Astrocyte of the cerebellum (primary cell): Measurements from ENCODE around the gene FAM124A.
"Not testable (repeated sequence)": the region's sequence is repeated elsewhere in the genome, so short reads cannot be mapped to it uniquely, and the experiment has no call there.

ENCODE experiments used
- DNase-seq: peaks from one replicate; pipeline ENCODE4 v3.0.0-alpha.2; 2011; ENCODE audit warnings: low read depth
- H3K4me3 ChIP-seq: 2 replicates; pipeline ENCODE4 v1.5.1; 2011; ENCODE audit warnings: mild to moderate bottlenecking, low read depth, low read length, moderate library complexity
- in situ Hi-C: cut with HindIII; loops from 2 replicates; pipeline ENCODE4 v1.10.0; 2017; ENCODE audit warnings: low sequenced_read_pairs
- TF ChIP-seq, protein P1 (sequence below): IDR thresholded peaks from 2 replicates; pipeline ENCODE4 v1.5.1; 2012; ENCODE audit warnings: low read length, low read depth, moderate library complexity, mild to moderate bottlenecking; ENCODE audit errors: missing control alignments

FAM124A gene

GRCh38 chr13:51280379-51280940 is 58.3 kb downstream of the FAM124A start:
- no peak overlapping the region for H3K4me3 ChIP-seq
- no peak for DNase-seq
- TF ChIP-seq, protein P1, sequence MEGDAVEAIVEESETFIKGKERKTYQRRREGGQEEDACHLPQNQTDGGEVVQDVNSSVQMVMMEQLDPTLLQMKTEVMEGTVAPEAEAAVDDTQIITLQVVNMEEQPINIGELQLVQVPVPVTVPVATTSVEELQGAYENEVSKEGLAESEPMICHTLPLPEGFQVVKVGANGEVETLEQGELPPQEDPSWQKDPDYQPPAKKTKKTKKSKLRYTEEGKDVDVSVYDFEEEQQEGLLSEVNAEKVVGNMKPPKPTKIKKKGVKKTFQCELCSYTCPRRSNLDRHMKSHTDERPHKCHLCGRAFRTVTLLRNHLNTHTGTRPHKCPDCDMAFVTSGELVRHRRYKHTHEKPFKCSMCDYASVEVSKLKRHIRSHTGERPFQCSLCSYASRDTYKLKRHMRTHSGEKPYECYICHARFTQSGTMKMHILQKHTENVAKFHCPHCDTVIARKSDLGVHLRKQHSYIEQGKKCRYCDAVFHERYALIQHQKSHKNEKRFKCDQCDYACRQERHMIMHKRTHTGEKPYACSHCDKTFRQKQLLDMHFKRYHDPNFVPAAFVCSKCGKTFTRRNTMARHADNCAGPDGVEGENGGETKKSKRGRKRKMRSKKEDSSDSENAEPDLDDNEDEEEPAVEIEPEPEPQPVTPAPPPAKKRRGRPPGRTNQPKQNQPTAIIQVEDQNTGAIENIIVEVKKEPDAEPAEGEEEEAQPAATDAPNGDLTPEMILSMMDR, result no peak
- in situ Hi-C loops, result no loop called here

DNA sequence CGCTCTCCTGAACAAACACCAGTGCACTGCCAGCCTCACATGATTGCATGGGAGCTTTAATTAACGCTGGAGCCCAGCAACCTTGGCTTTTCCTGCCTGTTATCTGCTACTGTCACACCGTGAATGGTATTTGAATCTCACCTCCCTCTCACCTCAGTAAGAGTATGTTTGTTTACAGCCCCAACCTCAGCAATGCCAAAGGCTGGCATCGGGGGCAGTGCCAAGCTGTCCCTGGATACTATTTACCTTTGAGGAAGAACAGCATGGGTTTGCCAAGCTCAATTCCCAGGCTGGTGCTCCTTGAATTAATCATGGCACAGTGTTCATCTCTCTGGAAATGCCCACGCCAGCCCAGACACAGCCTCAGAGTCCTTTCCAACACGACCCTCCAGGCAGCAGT is 60.1 kb downstream of the FAM124A start:
- no peak overlapping the region for H3K4me3 ChIP-seq
- DNase-seq, result no peak
- TF ChIP-seq, protein P1, result no peak
- in situ Hi-C loops, result no loop called here

DNA sequence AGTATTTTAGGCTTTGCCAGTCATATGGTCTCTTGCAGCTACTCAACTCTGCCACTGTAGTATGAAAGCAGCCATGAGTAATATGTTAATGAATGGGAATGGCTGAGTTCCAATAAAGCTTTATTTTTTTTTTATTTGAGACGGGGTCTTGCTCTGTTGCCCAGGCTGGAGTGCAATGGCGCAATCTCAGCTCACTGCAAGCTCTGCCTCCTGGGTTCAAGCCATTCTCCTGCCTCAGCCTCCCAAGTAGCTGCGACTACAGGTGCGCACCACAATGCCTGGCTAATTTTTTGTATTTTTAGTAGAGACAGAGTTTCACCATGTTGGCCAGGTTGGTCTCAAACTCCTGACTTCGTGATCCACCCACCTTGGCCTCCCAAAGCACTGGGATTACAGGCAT is 60.7 kb downstream of the FAM124A start:
- DNase-seq, H3K4me3 ChIP-seq, in situ Hi-C loops: not testable (repeated sequence)

- TF ChIP-seq, protein P1, result no peak
- H3K4me3 ChIP-seq, result no peak overlapping the region
- in situ Hi-C loops, result no loop called here
- no peak for DNase-seq
Observed at GRCh38 chr13:51283371-51283770, 61.2 kb downstream of the FAM124A start.

DNA sequence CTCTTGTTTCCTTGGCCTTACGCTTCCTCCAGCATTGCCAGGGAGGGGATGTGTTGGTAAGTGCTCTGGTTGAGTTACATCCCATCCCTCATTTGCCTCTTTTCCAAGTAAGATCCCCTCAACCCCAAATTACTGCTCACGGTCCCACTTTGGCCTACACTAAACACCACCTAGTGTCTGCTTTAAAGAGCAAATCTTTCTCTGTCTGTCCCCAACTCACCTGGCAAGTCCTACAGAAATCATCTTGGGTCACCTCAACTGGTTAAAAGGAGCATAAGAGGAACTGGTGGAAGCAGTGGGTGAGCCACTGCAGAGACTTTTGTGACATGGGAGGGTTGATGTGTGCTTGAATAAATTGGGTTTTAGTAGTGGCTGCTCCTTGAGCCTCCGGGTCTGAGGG is 62.1 kb downstream of the FAM124A start:
- no peak overlapping the region for H3K4me3 ChIP-seq
- in situ Hi-C loops, result no loop called here
- DNase-seq, result no peak
- TF ChIP-seq, protein P1, result no peak

DNA sequence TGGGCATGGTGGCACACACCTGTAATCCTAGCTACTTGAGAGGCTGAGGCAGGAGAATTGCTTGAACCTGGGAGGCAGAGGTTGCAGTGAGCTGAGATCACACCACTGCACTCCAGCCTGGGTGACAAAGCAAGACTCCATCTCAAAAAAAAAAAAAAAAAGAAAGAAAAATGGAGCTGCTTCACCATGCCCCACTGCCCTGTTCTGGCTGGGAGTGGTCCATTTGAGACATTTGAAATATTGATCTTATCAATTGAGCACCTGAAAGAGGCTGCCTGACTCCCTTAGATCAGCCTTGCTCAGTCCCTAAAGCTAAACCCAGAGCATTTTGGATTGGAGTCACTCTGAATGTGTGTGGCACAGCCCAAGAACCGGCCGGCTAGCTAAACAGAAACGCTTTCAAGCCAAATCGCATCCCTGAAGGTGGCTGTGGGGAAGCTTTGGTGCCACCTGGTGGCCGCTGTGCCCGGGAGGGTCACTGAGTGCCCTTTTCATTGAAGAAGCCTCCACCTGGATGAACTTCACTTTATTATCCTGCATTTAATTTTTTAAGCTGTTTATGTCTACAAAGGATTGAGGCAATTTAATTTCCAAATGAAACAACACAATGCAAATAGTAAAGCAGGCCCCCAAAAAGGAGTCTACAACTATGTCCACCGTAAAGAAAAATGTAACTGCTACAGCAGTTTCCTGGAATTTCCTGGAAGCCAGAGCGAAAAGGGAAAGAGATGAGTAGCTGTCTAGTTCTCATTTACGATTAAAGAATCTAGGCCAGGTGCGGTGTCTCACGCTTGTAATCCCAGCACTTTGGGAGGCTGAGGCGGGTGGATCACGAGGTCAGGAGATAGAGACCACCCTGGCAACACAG is 64.2 kb downstream of the FAM124A start:
- in situ Hi-C loops, result no loop called here
- TF ChIP-seq, protein P1, result peak; percentile 93
- no peak overlapping the region for H3K4me3 ChIP-seq
- DNase-seq, result peak; percentile 36

DNA sequence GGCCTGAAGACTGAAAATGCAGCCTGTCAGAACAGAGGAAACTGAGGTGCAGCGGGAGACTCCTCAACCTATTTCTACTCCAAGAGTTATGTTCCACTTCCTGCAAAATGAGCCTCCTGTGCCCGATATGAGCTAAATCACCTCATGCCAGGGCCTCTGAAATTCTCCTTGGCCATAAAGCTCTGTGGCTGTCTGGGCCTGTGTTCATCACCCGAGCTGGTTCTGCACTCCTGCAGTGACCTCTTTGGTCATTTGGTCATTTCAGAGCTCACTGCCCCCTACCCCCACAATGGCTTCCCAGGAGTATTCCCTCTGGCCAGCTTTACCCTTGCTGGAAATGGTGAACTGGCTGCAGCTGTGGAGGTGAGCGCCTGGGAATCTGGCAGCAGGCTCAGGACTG is 65.6 kb downstream of the FAM124A start:
- TF ChIP-seq, protein P1, result no peak
- H3K4me3 ChIP-seq, result no peak overlapping the region
- in situ Hi-C loops, result no loop called here
- DNase-seq, result no peak

DNA sequence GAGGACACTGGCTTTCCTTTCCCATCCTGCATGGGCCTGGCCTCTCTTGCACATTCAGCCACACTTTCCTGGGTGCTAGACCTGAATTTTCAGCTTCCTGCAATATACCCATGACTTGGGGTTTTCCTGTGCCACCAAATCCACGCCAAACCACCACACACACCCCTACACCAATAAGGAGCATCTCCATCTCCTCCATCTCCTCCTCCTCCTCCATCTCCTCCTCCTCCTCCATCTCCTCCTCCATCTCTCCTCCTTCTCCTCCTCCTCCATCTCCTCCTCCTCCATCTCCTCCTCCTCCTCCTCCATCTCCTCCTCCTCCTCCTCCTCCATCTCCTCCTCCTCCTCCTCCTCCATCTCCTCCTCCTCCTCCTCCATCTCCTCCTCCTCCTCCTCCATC is 66.1 kb downstream of the FAM124A start:
- DNase-seq, H3K4me3 ChIP-seq, in situ Hi-C loops: not testable (repeated sequence)
